Naive thymus-derived CD4-positive, alpha-beta T cell (primary cell): Measurements from ENCODE around the gene TP73. TPM values are rescaled to one million over a fixed set of nuclear protein-coding genes. Genes with fewer than 3 reads are reported as not detected.

Experiments used
- ATAC-seq: fragments of 150-1000 bp; cut with Tn5 transposase; 2 replicates; pipeline ENCODE4 v1.10.0; 2021; ENCODE audit warnings: mild to moderate bottlenecking, moderate library complexity
- CTCF ChIA-PET: fragments of 350-600 bp; sonication (Branson Sonifier 250); formaldehyde crosslinking; loops from one replicate; lab custom pipeline; 2021; ENCODE audit warnings: antibody characterized with exemption; lab: Charles Lee
- POLR2A ChIA-PET: fragments of 350-600 bp; sonication (Branson Sonifier 250); formaldehyde crosslinking; loops from one replicate; lab custom pipeline; 2021; ENCODE audit warnings: antibody characterized with exemption, inconsistent platforms; lab: Charles Lee
- DNase-seq, 9 donors: peaks; one replicate each; pipeline versions ENCODE4 v3.0.0 to v3.0.0-alpha.2; 2020 to 2022; ENCODE audit warnings: mixed read lengths in 1 of 9
- H3K27ac ChIP-seq: one replicate; pipeline ENCODE4 v1.7.0; 2013; ENCODE audit warnings: mild to moderate bottlenecking, low read depth, low read length, moderate library complexity
- H3K27me3 ChIP-seq, 2 donors: one replicate each; pipeline ENCODE4 v1.7.0; 2013; ENCODE audit warnings: low read length in 2 of 2, mild to moderate bottlenecking in 2 of 2, moderate library complexity in 2 of 2; ENCODE audit not compliant: control insufficient read depth in 2 of 2, insufficient read depth in 2 of 2
- H3K36me3 ChIP-seq, 3 experiments: 1 replicate in 2 of 3; 2 replicates in 1 of 3; pipeline ENCODE4 v1.7.0; 2013; ENCODE audit warnings: low read length in 3 of 3, mild to moderate bottlenecking in 3 of 3, moderate library complexity in 1 of 3; ENCODE audit not compliant: insufficient read depth in 3 of 3, control insufficient read depth in 2 of 3
- H3K4me1 ChIP-seq, 2 donors: one replicate each; pipeline ENCODE4 v1.7.0; 2013; ENCODE audit warnings: low read length in 2 of 2, mild to moderate bottlenecking in 2 of 2, moderate library complexity in 1 of 2; ENCODE audit not compliant: control insufficient read depth in 2 of 2, insufficient read depth in 2 of 2
- H3K4me3 ChIP-seq: 2 replicates; pipeline ENCODE4 v1.7.0; 2013; ENCODE audit warnings: mild to moderate bottlenecking, low read length
- H3K9me3 ChIP-seq, 3 experiments: 1 replicate in 2 of 3; 2 replicates in 1 of 3; pipeline ENCODE4 v1.7.0; 2013; ENCODE audit warnings: low read length in 3 of 3; ENCODE audit not compliant: control insufficient read depth in 2 of 3
- H3K27ac Mint-ChIP-seq, 9 donors: one replicate each; pipeline ENCODE4 v1.8.0; 2020 to 2022; ENCODE audit warnings: mixed read lengths in 9 of 9, mild to moderate bottlenecking in 8 of 9, moderate library complexity in 5 of 9, inconsistent platforms in 2 of 9
- H3K27me3 Mint-ChIP-seq, 5 donors: one replicate each; pipeline ENCODE4 v1.8.0; 2021 to 2022; ENCODE audit warnings: mixed read lengths in 5 of 5, mild to moderate bottlenecking in 1 of 5
- H3K36me3 Mint-ChIP-seq, 5 donors: one replicate each; pipeline ENCODE4 v1.8.0; 2020 to 2022; ENCODE audit warnings: mixed read lengths in 5 of 5, mild to moderate bottlenecking in 3 of 5, inconsistent platforms in 1 of 5
- H3K4me1 Mint-ChIP-seq, 7 donors: one replicate each; pipeline ENCODE4 v1.8.0; 2020 to 2022; ENCODE audit warnings: mixed read lengths in 7 of 7, mild to moderate bottlenecking in 3 of 7, inconsistent platforms in 1 of 7
- H3K4me3 Mint-ChIP-seq, 10 donors: one replicate each; pipeline ENCODE4 v1.8.0; 2020 to 2022; ENCODE audit warnings: mild to moderate bottlenecking in 10 of 10, mixed read lengths in 10 of 10, moderate library complexity in 6 of 10, inconsistent platforms in 2 of 10
- H3K9me3 Mint-ChIP-seq, 11 donors: one replicate each; pipeline ENCODE4 v1.8.0; 2020 to 2022; ENCODE audit warnings: mixed read lengths in 11 of 11, mild to moderate bottlenecking in 4 of 11, inconsistent platforms in 1 of 11, moderate library complexity in 1 of 11
- intact Hi-C, 2 donors: fragments of 100-400 bp; cut with micrococcal nuclease; formaldehyde crosslinking; loops; one replicate each; pipeline ENCODE4 v1.15.1; 2023
- polyA plus RNA-seq, 2 donors: library from polyadenylated mRNA; unstranded; fragments of 300-500 nt; fragmentation: Illumina TruSeq; gene quantifications; one replicate each; pipeline ENCODE4 v1.2.3, GENCODE V29; 2021
- total RNA-seq, 6 experiments: library from RNA in 5 of 6; stranded (reverse) in 5 of 6; gene quantifications; 1 replicate in 5 of 6; 2 replicates in 1 of 6; pipeline ENCODE4 v1.2.3 and lab custom pipeline; 2021 to 2026

The TP73 gene
- total and polyA plus RNA-seq, 7 experiments from 2014 or later, result 0.03 to 2.4 (median 0.15) TPM; not detected in 2

GRCh38 chr1:3734602-3735001 is 82.3 kb downstream of the TP73 start:
- H3K9me3 ChIP-seq, result no peaks in the 10 kb centered on the region
- Mint-ChIP-seq H3K4me1 (peaks cover 0 to 1% (median 0%) of the 10 kb centered on the region in 7 donors), H3K27me3 (peaks cover 0 to 10% (median 0%) of the 10 kb centered on the region in 5 donors), H3K9me3 (no peaks in the 10 kb centered on the region), H3K4me3 (no peak overlapping the region), H3K27ac (no peak overlapping the region), H3K36me3 (peaks cover 0 to 11% (median 0%) of the 10 kb centered on the region in 5 donors)
- H3K27me3 ChIP-seq, result no peaks in the 10 kb centered on the region
- no peak overlapping the region for H3K4me3 ChIP-seq
- peaks cover 0 to 42% (median 0%) of the 10 kb centered on the region in 3 experiments for H3K36me3 ChIP-seq
- ATAC-seq, result no peak
- no peaks in the 10 kb centered on the region for H3K4me1 ChIP-seq
- no peak overlapping the region for H3K27ac ChIP-seq
- CTCF ChIA-PET, result no interaction called here
- intact Hi-C loops, result no loop called here
- POLR2A ChIA-PET, result no interaction called here
- DNase-seq, result no peak

- ChIA-PET CTCF (no interaction called here), POLR2A (no interaction called here)
Measured at GRCh38 chr1:3735027-3735681, 82.8 kb downstream of the TP73 start.

GRCh38 chr1:3735688-3736087 is 83.4 kb downstream of the TP73 start:
- Mint-ChIP-seq H3K36me3 (peaks cover 0 to 11% (median 0%) of the 10 kb centered on the region in 5 donors), H3K4me1 (peaks cover 0 to 1% (median 0%) of the 10 kb centered on the region in 7 donors), H3K27ac (no peak overlapping the region), H3K4me3 (no peak overlapping the region), H3K9me3 (no peaks in the 10 kb centered on the region), H3K27me3 (peaks cover 0 to 10% (median 0%) of the 10 kb centered on the region in 5 donors)
- no peak overlapping the region for H3K27ac ChIP-seq
- ChIA-PET CTCF (no interaction called here), POLR2A (no interaction called here)
- H3K36me3 ChIP-seq, result peaks cover 0 to 52% (median 0%) of the 10 kb centered on the region in 3 experiments
- intact Hi-C loops, result no loop called here
- H3K4me3 ChIP-seq, result no peak overlapping the region
- H3K27me3 ChIP-seq, result no peaks in the 10 kb centered on the region
- no peak for ATAC-seq
- no peak for DNase-seq
- no peaks in the 10 kb centered on the region for H3K4me1 ChIP-seq
- no peaks in the 10 kb centered on the region for H3K9me3 ChIP-seq

More at GRCh38 chr1:3735027-3735681, 82.8 kb downstream of the TP73 start:
- no peaks in the 10 kb centered on the region for H3K9me3 Mint-ChIP-seq
- ATAC-seq (no peak), DNase-seq (no peak)
- H3K27ac Mint-ChIP-seq, result no peak overlapping the region
- peaks cover 0 to 47% (median 0%) of the 10 kb centered on the region in 3 experiments for H3K36me3 ChIP-seq
- H3K4me3 ChIP-seq, result no peak overlapping the region
- H3K27ac ChIP-seq, result no peak overlapping the region
- no peak overlapping the region for H3K4me3 Mint-ChIP-seq
- H3K36me3 Mint-ChIP-seq, result peaks cover 0 to 11% (median 0%) of the 10 kb centered on the region in 5 donors
- no peaks in the 10 kb centered on the region for H3K27me3 ChIP-seq
- no peaks in the 10 kb centered on the region for H3K9me3 ChIP-seq
- intact Hi-C loops, result no loop called here
- peaks cover 0 to 1% (median 0%) of the 10 kb centered on the region in 7 donors for H3K4me1 Mint-ChIP-seq
- no peaks in the 10 kb centered on the region for H3K4me1 ChIP-seq
- H3K27me3 Mint-ChIP-seq, result peaks cover 0 to 10% (median 0%) of the 10 kb centered on the region in 5 donors

- POLR2A ChIA-PET, result no interaction called here
- Mint-ChIP-seq H3K4me1 (peaks cover 0 to 1% (median 0%) of the 10 kb centered on the region in 7 donors), H3K27me3 (peaks cover 0 to 5% (median 0%) of the 10 kb centered on the region in 5 donors), H3K9me3 (no peaks in the 10 kb centered on the region), H3K27ac (no peak overlapping the region), H3K36me3 (peaks cover 0 to 12% (median 0%) of the 10 kb centered on the region in 5 donors), H3K4me3 (no peak overlapping the region)
- H3K36me3 ChIP-seq, result peaks cover 0 to 57% (median 0%) of the 10 kb centered on the region in 3 experiments
- ATAC-seq (no peak), DNase-seq (no peak)
- intact Hi-C loops, result no loop called here
- CTCF ChIA-PET, result no interaction called here
- no peak overlapping the region for H3K4me3 ChIP-seq
- no peaks in the 10 kb centered on the region for H3K9me3 ChIP-seq
- H3K4me1 ChIP-seq, result no peaks in the 10 kb centered on the region
- H3K27me3 ChIP-seq, result no peaks in the 10 kb centered on the region
- H3K27ac ChIP-seq, result no peak overlapping the region
Measured at GRCh38 chr1:3736131-3736561, 83.8 kb downstream of the TP73 start.

GRCh38 chr1:3736708-3737107 is 84.4 kb downstream of the TP73 start:
- ChIA-PET CTCF (no interaction called here), POLR2A (no interaction called here)
- Histone ChIP-seq H3K4me3 (no peak overlapping the region), H3K9me3 (no peaks in the 10 kb centered on the region), H3K27ac (no peak overlapping the region), H3K36me3 (peaks cover 0 to 62% (median 0%) of the 10 kb centered on the region in 3 experiments), H3K27me3 (no peaks in the 10 kb centered on the region), H3K4me1 (no peaks in the 10 kb centered on the region)
- Mint-ChIP-seq H3K27ac (no peak overlapping the region), H3K36me3 (peaks cover 0 to 18% (median 0%) of the 10 kb centered on the region in 5 donors), H3K4me1 (peaks cover 0 to 3% (median 0%) of the 10 kb centered on the region in 7 donors), H3K9me3 (no peaks in the 10 kb centered on the region), H3K27me3 (no peaks in the 10 kb centered on the region), H3K4me3 (no peak overlapping the region)
- intact Hi-C loops, result no loop called here
- ATAC-seq, result no peak
- no peak for DNase-seq

GRCh38 chr1:3738943-3739342 is 86.6 kb downstream of the TP73 start:
- no peaks in the 10 kb centered on the region for H3K9me3 Mint-ChIP-seq
- peaks cover 0 to 9% (median 5%) of the 10 kb centered on the region in 7 donors for H3K4me1 Mint-ChIP-seq
- H3K4me3 Mint-ChIP-seq, result no peak overlapping the region
- H3K27ac Mint-ChIP-seq, result no peak overlapping the region
- ChIA-PET POLR2A (no interaction called here), CTCF (no interaction called here)
- intact Hi-C loops, result no loop called here
- H3K27me3 Mint-ChIP-seq, result no peaks in the 10 kb centered on the region
- no peak for ATAC-seq
- H3K27ac ChIP-seq, result no peak overlapping the region
- H3K27me3 ChIP-seq, result no peaks in the 10 kb centered on the region
- no peaks in the 10 kb centered on the region for H3K4me1 ChIP-seq
- H3K36me3 Mint-ChIP-seq, result peaks cover 0 to 24% (median 0%) of the 10 kb centered on the region in 5 donors
- H3K9me3 ChIP-seq, result no peaks in the 10 kb centered on the region
- no peak for DNase-seq
- H3K36me3 ChIP-seq, result peaks cover 0 to 80% (median 0%) of the 10 kb centered on the region in 3 experiments
- H3K4me3 ChIP-seq, result no peak overlapping the region

- intact Hi-C loops, result no loop called here
- peaks cover 0 to 80% (median 0%) of the 10 kb centered on the region in 3 experiments for H3K36me3 ChIP-seq
- no peak for ATAC-seq
- no peak overlapping the region for H3K27ac ChIP-seq
- no peaks in the 10 kb centered on the region for H3K27me3 Mint-ChIP-seq
- no peak overlapping the region for H3K4me3 Mint-ChIP-seq
- ChIA-PET POLR2A (no interaction called here), CTCF (no interaction called here)
- H3K4me1 Mint-ChIP-seq, result peaks cover 0 to 17% (median 7%) of the 10 kb centered on the region in 7 donors
- H3K27me3 ChIP-seq, result no peaks in the 10 kb centered on the region
- H3K4me3 ChIP-seq, result no peak overlapping the region
- no peak overlapping the region for H3K27ac Mint-ChIP-seq
- H3K9me3 Mint-ChIP-seq, result peaks cover 0 to 1% (median 0%) of the 10 kb centered on the region in 11 donors
- no peaks in the 10 kb centered on the region for H3K4me1 ChIP-seq
- peaks cover 0 to 30% (median 0%) of the 10 kb centered on the region in 5 donors for H3K36me3 Mint-ChIP-seq
- no peaks in the 10 kb centered on the region for H3K9me3 ChIP-seq
- no peak for DNase-seq
Measured at GRCh38 chr1:3740042-3740441, 87.7 kb downstream of the TP73 start.
